ENCODE data around the gene DCXR. TPM values are rescaled to one million over a fixed set of nuclear protein-coding genes. Genes with fewer than 3 reads are reported as not detected.

DCXR gene
- total and polyA plus RNA-seq, 2 donors (not counting 3 experiments of a cell fraction or from before 2014, with no cell fraction given), result 93.0 to 178 TPM

DNA sequence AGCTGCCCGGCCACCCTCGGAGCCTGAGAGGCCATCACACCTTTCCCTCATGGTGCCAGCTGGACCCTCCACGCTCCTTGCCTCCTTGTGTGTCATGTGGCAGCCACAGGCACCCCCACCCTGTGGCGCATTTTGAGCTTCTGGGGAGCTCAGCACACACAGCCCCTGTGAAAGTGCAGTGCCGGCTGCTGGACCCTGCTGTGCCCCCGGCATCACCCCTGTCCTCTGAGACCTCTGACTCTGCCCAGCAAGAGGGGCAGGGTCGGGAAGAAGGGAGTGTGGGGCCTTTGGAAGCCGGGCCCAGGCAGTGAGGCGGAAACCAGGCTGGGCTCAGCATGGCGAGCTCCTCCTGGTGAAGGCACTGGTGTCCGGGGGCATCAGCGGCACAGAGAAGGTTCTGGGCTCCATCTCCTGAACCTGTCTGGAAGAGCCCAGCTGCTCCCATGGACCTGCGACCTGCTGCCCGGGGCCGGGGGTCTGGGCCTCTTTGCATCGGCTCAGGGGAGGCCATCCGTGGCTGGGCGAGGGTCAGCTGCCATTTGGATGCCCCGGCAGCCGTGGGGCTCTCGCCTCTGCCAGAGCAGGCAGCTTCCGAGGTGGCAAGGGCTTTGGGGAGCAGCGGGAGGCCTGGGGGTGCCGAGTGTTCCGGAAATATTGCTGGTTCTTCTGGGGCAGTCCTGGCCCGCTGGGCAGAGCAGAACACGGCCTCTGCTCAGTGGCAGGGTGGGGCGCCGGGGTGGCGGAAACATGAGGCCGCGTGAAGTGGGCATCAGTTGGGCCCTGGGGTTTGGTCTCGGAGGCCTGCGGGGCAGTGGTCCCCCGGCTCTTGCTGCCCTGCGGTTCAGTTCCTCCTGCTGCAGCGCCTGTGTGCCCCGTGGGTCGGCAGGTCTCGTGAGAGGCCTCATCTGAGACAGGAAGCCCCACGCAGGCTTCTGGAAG, 32.7 kb downstream of the DCXR start:
- intact Hi-C loops (cut with micrococcal nuclease) (loop anchor here (5.0 kb wide), 1 partner anchor 77 kb away; the partner anchor contains the start of gene MAFG), dilution Hi-C loops (cut with MboI; ENCODE audit: extremely low pct_ligation_motif_present, low sequenced_read_pairs) (no loop called here)
- CTCF ChIA-PET, result interaction anchor here (1.1 to 3.5 kb wide), 8 partner anchors 9 to 45 kb away, joined by 3 to 30 read pairs (median 6); partner anchors contain the start of genes CENPX, DCXR and LRRC45

More for the DNA sequence above, 32.7 kb downstream of the DCXR start:
- no peaks in the 10 kb centered on the region for H3K9me3 ChIP-seq (replicated peaks; ENCODE audit: control insufficient read depth, insufficient read depth, low read length)
- no peak for FAIRE-seq
- H3K4me2 ChIP-seq (ENCODE audit: insufficient read depth, low read length), result no peak overlapping the region
- DNase-seq (ENCODE audit: low read depth, low spot score), result no peak
- H2AFZ ChIP-seq (ENCODE audit: low read depth, low read length), result no peak overlapping the region
- H3K27me3 ChIP-seq (ENCODE audit: control insufficient read depth in 2 of 2, insufficient read depth in 2 of 2, low read length in 2 of 2), result no peaks in the 10 kb centered on the region
- no peak overlapping the region for H3K4me3 ChIP-seq (replicated peaks in 1 of 3; ENCODE audit: insufficient read depth in 1 of 3, low read depth in 1 of 3, low read length in 3 of 3)
- H3K9ac ChIP-seq (replicated peaks; ENCODE audit: extremely low read depth, insufficient read depth, low read length), result no peak overlapping the region
- no peaks in the 10 kb centered on the region for H3K79me2 ChIP-seq (ENCODE audit: control insufficient read depth, insufficient read depth, low read length)
- H3K4me1 ChIP-seq (ENCODE audit: control insufficient read depth, extremely low read depth, insufficient read depth, low read length), result peaks cover 13% of the 10 kb centered on the region
- peak overlapping the region; percentile 19 for H3K27ac ChIP-seq (ENCODE audit: insufficient read depth, low read depth, low read length)
- TF ChIP-seq, protein P1, sequence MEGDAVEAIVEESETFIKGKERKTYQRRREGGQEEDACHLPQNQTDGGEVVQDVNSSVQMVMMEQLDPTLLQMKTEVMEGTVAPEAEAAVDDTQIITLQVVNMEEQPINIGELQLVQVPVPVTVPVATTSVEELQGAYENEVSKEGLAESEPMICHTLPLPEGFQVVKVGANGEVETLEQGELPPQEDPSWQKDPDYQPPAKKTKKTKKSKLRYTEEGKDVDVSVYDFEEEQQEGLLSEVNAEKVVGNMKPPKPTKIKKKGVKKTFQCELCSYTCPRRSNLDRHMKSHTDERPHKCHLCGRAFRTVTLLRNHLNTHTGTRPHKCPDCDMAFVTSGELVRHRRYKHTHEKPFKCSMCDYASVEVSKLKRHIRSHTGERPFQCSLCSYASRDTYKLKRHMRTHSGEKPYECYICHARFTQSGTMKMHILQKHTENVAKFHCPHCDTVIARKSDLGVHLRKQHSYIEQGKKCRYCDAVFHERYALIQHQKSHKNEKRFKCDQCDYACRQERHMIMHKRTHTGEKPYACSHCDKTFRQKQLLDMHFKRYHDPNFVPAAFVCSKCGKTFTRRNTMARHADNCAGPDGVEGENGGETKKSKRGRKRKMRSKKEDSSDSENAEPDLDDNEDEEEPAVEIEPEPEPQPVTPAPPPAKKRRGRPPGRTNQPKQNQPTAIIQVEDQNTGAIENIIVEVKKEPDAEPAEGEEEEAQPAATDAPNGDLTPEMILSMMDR (IDR thresholded peaks at IDR 0.05; ENCODE audit: extremely low read depth in 1 of 2, insufficient read depth in 1 of 2, low read depth in 1 of 2, low read length in 2 of 2), result no peak
- TF ChIP-seq JUN (IDR thresholded peaks at IDR 0.05; ENCODE audit: borderline replicate concordance, insufficient read depth, insufficient read length, low read depth) (no peak), MYC (IDR thresholded peaks at IDR 0.05; ENCODE audit: low read depth, low read length) (no peak), MAX (IDR thresholded peaks at IDR 0.05; ENCODE audit: insufficient read depth, insufficient read length) (no peak), POLR2A (IDR thresholded peaks at IDR 0.05; ENCODE audit: low read depth, low read length) (no peak), FOS (IDR thresholded peaks at IDR 0.05; ENCODE audit: borderline replicate concordance, insufficient read depth, low read length) (no peak), GATA2 (IDR thresholded peaks at IDR 0.05; ENCODE audit: insufficient read depth, insufficient read length, low read depth, low read length) (no peak), EZH2 (IDR thresholded peaks at IDR 0.05; ENCODE audit: borderline replicate concordance, low read depth, low read length, severe bottlenecking) (no peak), POLR2AphosphoS5 (IDR thresholded peaks at IDR 0.05; ENCODE audit: insufficient read depth, low read depth, low read length) (no peak)
- H3K9me1 ChIP-seq (replicated peaks; ENCODE audit: control insufficient read depth, extremely low read depth, insufficient read depth, low read length), result no peaks in the 10 kb centered on the region
- POLR2A ChIA-PET, result no interaction called here
- no peaks in the 10 kb centered on the region for H4K20me1 ChIP-seq (replicated peaks; ENCODE audit: control insufficient read depth, extremely low read depth, insufficient read depth, low read length)
- no TSS peak for BruUV-seq (replicated peaks)
- no peaks in the 10 kb centered on the region for H3K36me3 ChIP-seq (ENCODE audit: control insufficient read depth in 2 of 2, extremely low read depth in 1 of 2, insufficient read depth in 2 of 2, low read length in 2 of 2)

Data from endothelial cell of umbilical vein (primary cell).